Erythroblast (primary cell): ENCODE measurements around the gene SLC29A1.
"Not testable (repeated sequence)": the region's sequence is repeated elsewhere in the genome, so short reads cannot be mapped to it uniquely, and the experiment has no call there.

ENCODE experiments used
- DNase-seq, 2 experiments: peaks; one replicate each; lab custom pipeline; 2025; lab: John Stamatoyannopoulos, UW
- GATA1 ChIP-seq: IDR thresholded peaks from 2 replicates; pipeline ENCODE4 v1.6.1; 2011; ENCODE audit warnings: low read depth, mild to moderate bottlenecking, control low read depth, low read length, moderate library complexity
- POLR2A ChIP-seq: IDR thresholded peaks from 2 replicates; pipeline ENCODE4 v1.6.1; 2011; ENCODE audit warnings: mild to moderate bottlenecking, low read length

SLC29A1 gene

DNA sequence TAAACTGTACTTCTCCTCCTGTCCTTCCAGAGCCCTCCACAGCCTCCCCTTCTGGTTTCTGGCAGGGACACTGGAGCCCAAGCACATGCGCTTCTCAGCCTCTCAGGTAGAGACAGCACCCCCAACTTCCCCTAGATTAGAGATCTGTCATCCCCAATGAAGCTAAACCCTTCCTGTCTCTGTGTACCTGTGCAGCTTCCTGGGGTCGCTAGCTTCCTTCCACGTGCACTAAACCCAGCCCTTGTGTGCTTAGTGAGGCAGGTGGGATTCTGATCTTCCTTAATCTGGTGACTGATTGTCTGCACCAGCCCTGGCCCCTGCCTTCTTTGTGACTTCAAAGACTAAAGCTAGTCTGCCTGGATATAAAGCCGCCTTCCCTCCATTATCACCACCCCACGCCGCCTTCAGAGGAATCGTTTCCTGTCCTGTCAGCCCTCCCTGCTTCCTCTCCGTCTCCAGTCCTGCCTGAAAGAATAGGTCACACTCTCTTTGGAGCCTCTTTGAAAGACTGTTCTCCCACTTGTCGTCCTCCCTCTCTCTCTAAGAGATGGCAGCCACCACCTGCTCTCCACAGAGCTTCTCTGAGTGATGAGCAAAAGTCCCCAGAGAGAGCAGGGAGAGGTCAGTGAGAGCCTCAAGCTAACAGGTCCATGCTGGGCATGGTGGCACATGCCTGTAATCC lies 37.3 kb upstream of the SLC29A1 start:
- no peak for TF ChIP-seq POLR2A
- TF ChIP-seq GATA1: no peak
- no peak for DNase-seq

DNA sequence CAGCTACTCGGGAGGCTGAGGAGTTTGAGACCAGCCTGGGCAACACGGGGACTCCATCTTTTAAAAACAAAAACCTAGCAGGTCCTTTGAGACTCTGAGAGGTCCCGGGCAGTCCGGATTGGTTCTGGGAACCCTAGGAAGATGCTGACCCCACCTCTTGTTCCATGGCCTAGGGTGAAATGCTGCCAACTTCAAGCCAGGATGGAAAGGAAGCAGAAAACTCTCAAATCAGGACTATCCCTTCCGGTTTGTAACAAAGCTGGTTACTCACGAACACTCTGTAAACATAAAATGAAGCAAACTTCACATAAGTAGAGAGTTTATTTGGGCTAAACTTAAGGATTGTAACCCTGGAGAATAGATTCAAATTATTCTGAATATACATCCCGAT lies 36.8 kb upstream of the SLC29A1 start:
- no peak for DNase-seq
- TF ChIP-seq POLR2A (no peak), GATA1 (no peak)

GRCh38 chr6:44188819-44189218 lies 34.6 kb upstream of the SLC29A1 start:
- TF ChIP-seq GATA1: no peak
- TF ChIP-seq POLR2A: no peak
- DNase-seq: no peak

- DNase-seq: no peak
- TF ChIP-seq POLR2A (no peak), GATA1 (no peak)
Observed at GRCh38 chr6:44189257-44189656, 34.1 kb upstream of the SLC29A1 start.

GRCh38 chr6:44190715-44191114 lies 32.7 kb upstream of the SLC29A1 start:
- no peak for DNase-seq
- TF ChIP-seq GATA1: no peak
- TF ChIP-seq POLR2A: no peak

DNA sequence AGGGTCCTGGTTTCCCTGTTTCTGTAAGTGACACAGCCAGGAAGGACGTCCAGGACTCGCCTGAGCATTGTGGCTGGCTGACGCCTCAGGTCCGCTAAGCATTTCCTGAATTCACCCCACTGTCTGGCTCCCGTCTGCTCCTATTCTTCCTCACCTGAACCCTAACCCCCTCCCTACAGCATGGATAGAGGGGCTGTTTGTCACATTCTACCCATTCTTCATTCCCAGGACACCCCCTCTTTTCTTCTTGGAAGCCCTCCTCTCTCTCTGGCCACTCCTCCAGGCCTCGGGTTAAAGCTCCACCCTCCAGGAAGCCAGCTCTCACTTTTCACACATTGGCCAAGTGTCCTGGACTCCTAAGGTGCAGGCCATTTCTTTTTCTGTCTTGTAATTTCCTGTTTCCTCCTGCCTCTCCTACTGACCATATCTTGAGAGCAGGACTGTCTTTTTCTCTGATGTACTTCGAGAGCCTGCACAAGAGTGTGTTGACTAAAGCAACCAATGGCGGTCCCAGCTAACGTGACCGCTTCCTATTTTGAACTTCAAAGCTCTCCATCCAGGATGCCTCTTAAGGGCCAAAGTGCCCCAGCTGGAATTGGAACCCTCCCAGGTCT lies 30.9 kb upstream of the SLC29A1 start:
- no peak for TF ChIP-seq POLR2A
- no peak for TF ChIP-seq GATA1

GRCh38 chr6:44193307-44193910 lies 30.0 kb upstream of the SLC29A1 start:
- DNase-seq: no peak
- no peak for TF ChIP-seq GATA1
- TF ChIP-seq POLR2A: no peak

More for the DNA sequence above, 30.9 kb upstream of the SLC29A1 start:
- DNase-seq: peak in 1 of 2 experiments; percentile 21

DNA sequence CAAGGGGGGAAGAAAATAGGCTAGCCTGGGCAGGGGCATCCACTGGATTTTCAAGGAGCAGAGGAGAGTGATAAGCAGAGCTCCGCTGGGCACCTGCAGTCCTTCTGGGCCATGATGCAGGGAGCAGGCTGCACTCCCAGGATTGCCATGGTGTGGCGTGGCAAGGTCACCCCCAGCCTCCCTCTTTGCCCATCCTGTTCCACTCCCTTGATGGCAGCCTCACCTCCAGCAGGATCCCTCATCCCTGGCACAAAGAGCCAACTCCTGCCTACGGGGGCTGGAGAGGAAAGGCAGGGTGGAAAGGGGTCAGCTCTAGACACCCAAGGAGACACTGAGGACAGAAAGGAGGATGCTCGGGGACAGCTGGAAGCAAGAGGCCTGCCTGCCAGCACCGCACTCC lies 29.1 kb upstream of the SLC29A1 start:
- TF ChIP-seq POLR2A (no peak), GATA1 (no peak)
- no peak for DNase-seq

DNA sequence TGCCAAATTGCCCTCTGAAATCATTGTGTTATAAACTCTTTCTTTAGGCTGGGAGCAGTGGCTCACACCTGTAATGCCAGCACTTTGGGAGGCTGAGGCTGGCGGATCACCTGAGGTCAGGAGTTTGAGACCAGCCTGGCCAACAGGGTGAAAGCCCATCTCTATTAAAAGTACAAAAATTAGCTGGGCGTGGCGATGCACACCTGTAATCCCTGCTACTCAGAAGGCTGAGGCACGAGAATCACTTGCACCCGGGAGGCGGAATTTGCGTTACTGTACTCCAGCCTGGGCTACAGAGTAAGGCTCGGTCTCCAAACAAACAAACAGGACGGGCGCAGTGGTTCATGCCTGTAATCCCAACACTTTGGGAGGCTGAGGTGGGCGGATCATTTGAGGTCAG lies 27.0 kb upstream of the SLC29A1 start:
- DNase-seq: not testable (repeated sequence)

GRCh38 chr6:44198684-44199083 lies 24.7 kb upstream of the SLC29A1 start:
- TF ChIP-seq POLR2A (no peak), GATA1 (no peak)
- no peak for DNase-seq

GRCh38 chr6:44199883-44200282 lies 23.5 kb upstream of the SLC29A1 start:
- no peak for DNase-seq
- TF ChIP-seq GATA1: no peak
- TF ChIP-seq POLR2A: no peak

- TF ChIP-seq POLR2A (no peak), GATA1 (no peak)
- DNase-seq: no peak
Observed at GRCh38 chr6:44201200-44201599, 22.2 kb upstream of the SLC29A1 start.

- DNase-seq: no peak
- TF ChIP-seq GATA1 (no peak), POLR2A (no peak)
Observed at GRCh38 chr6:44201638-44202303, 21.6 kb upstream of the SLC29A1 start.
